H9 (cell line): ENCODE results near the gene ESRP2. TPM values are rescaled to one million over a fixed set of nuclear protein-coding genes. Genes with fewer than 3 reads are reported as not detected.

Source experiments
- DNase-seq: peaks from one replicate; pipeline ENCODE4 v3.0.0-alpha.2; 2017
- H2AFZ ChIP-seq: one replicate; pipeline ENCODE4 v1.6.1; 2013; ENCODE audit warnings: mild to moderate bottlenecking, low read length, control low read depth, moderate library complexity
- H2AK5ac ChIP-seq: 2 replicates; pipeline ENCODE4 v1.6.1; 2013; ENCODE audit warnings: low read length, control low read depth, mixed read lengths; ENCODE audit not compliant: insufficient read length
- H2BK120ac ChIP-seq: one replicate; pipeline ENCODE4 v1.6.1; 2013; ENCODE audit warnings: low read depth, mild to moderate bottlenecking, low read length, control low read depth, inconsistent platforms; ENCODE audit not compliant: poor library complexity, severe bottlenecking
- H2BK12ac ChIP-seq: 2 replicates; pipeline ENCODE4 v1.6.1; 2013; ENCODE audit warnings: low read length, control low read depth, mixed read lengths, low read depth; ENCODE audit not compliant: insufficient read length
- H2BK15ac ChIP-seq: 2 replicates; pipeline ENCODE4 v1.6.1; 2013; ENCODE audit warnings: low read depth, low read length, control low read depth
- H2BK20ac ChIP-seq: one replicate; pipeline ENCODE4 v1.6.1; 2013; ENCODE audit warnings: low read depth, mild to moderate bottlenecking, low read length, control low read depth, inconsistent platforms; ENCODE audit not compliant: poor library complexity, severe bottlenecking
- H2BK5ac ChIP-seq: 2 replicates; pipeline ENCODE4 v1.6.1; 2013; ENCODE audit warnings: low read length, control low read depth, mixed read lengths; ENCODE audit not compliant: insufficient read length
- H3K14ac ChIP-seq: 2 replicates; pipeline ENCODE4 v1.6.1; 2013; ENCODE audit warnings: low read length, control low read depth; ENCODE audit not compliant: insufficient read depth
- H3K18ac ChIP-seq: 2 replicates; pipeline ENCODE4 v1.6.1; 2013; ENCODE audit warnings: low read depth, mild to moderate bottlenecking, mixed read lengths, low read length, control low read depth; ENCODE audit not compliant: insufficient read length
- H3K23ac ChIP-seq: 2 replicates; pipeline ENCODE4 v1.6.1; 2013; ENCODE audit warnings: low read length, control low read depth, mixed read lengths, low read depth; ENCODE audit not compliant: insufficient read length
- H3K23me2 ChIP-seq: 2 replicates; pipeline ENCODE4 v1.6.1; 2013; ENCODE audit warnings: low read depth, mild to moderate bottlenecking, mixed read lengths, low read length, control low read depth; ENCODE audit not compliant: insufficient read length, poor library complexity, severe bottlenecking
- H3K27ac ChIP-seq: 2 replicates; pipeline ENCODE4 v1.5.1; 2013; ENCODE audit warnings: low read length, control low read depth, mixed read lengths, low read depth; ENCODE audit not compliant: insufficient read length
- H3K27me3 ChIP-seq: 2 replicates; pipeline ENCODE4 v1.6.1; 2013; ENCODE audit warnings: low read length, control low read depth, inconsistent platforms; ENCODE audit not compliant: insufficient read depth
- H3K4ac ChIP-seq: 2 replicates; pipeline ENCODE4 v1.6.1; 2013; ENCODE audit warnings: low read depth, mild to moderate bottlenecking, control low read depth, inconsistent platforms, low read length, moderate library complexity
- H3K4me1 ChIP-seq: 2 replicates; pipeline ENCODE4 v1.6.1; 2013; ENCODE audit warnings: low read length, control low read depth, inconsistent platforms; ENCODE audit not compliant: insufficient read depth
- H3K4me2 ChIP-seq: 2 replicates; pipeline ENCODE4 v1.6.1; 2013; ENCODE audit warnings: low read length, control low read depth, mixed read lengths; ENCODE audit not compliant: insufficient read length, insufficient read depth
- H3K56ac ChIP-seq: 2 replicates; pipeline ENCODE4 v1.6.1; 2013; ENCODE audit warnings: low read depth, mild to moderate bottlenecking, mixed read lengths, low read length, control low read depth; ENCODE audit not compliant: insufficient read length
- H3K79me1 ChIP-seq: 2 replicates; pipeline ENCODE4 v1.6.1; 2013; ENCODE audit warnings: low read depth, mild to moderate bottlenecking, moderate library complexity, low read length, control low read depth, inconsistent platforms; ENCODE audit not compliant: insufficient read depth, poor library complexity, severe bottlenecking
- H3K79me2 ChIP-seq: 2 replicates; pipeline ENCODE4 v1.6.1; 2013; ENCODE audit warnings: low read length, control low read depth, inconsistent platforms; ENCODE audit not compliant: insufficient read depth
- H3K9ac ChIP-seq: 2 replicates; pipeline ENCODE4 v1.6.1; 2013; ENCODE audit warnings: low read length, control low read depth, mixed read lengths; ENCODE audit not compliant: insufficient read length; ENCODE audit errors: extremely low read depth
- H3K9me3 ChIP-seq: one replicate; pipeline ENCODE4 v1.6.1; 2013; ENCODE audit warnings: low read depth, low read length, inconsistent platforms; ENCODE audit not compliant: control insufficient read depth
- H3T11ph ChIP-seq: one replicate; pipeline ENCODE4 v1.6.1; 2013; ENCODE audit warnings: mild to moderate bottlenecking, low read length, control low read depth, inconsistent platforms
- H4K20me1 ChIP-seq: one replicate; pipeline ENCODE4 v1.6.1; 2013; ENCODE audit not compliant: control insufficient read depth, insufficient read length, insufficient read depth
- H4K5ac ChIP-seq: 2 replicates; pipeline ENCODE4 v1.6.1; 2013; ENCODE audit warnings: low read depth, mild to moderate bottlenecking, mixed read lengths, low read length, control low read depth; ENCODE audit not compliant: insufficient read length
- H4K8ac ChIP-seq: replicated peaks from 2 replicates; pipeline ENCODE4 v1.6.1; 2013; ENCODE audit warnings: low read length, control low read depth, mixed read lengths, low read depth; ENCODE audit not compliant: insufficient read length
- H4K91ac ChIP-seq: 2 replicates; pipeline ENCODE4 v1.6.1; 2013; ENCODE audit warnings: low read depth, mild to moderate bottlenecking, moderate library complexity, mixed read lengths, low read length, control low read depth; ENCODE audit not compliant: insufficient read length
- H3K27ac Mint-ChIP-seq, 3 experiments: 2 replicates in 2 of 3; 3 replicates in 1 of 3; pipeline ENCODE4 v1.8.0; 2020 to 2021; ENCODE audit warnings: mixed read lengths in 3 of 3, mild to moderate bottlenecking in 1 of 3, moderate library complexity in 1 of 3
- H3K27me3 Mint-ChIP-seq: 2 replicates; pipeline ENCODE4 v1.8.0; 2021; ENCODE audit warnings: low read depth, mild to moderate bottlenecking, moderate library complexity, mixed read lengths
- H3K36me3 Mint-ChIP-seq, 3 experiments: 2 replicates in 2 of 3; 3 replicates in 1 of 3; pipeline ENCODE4 v1.8.0; 2020 to 2021; ENCODE audit warnings: low read depth in 3 of 3, mixed read lengths in 3 of 3; ENCODE audit not compliant: insufficient read depth in 1 of 3
- H3K4me1 Mint-ChIP-seq, 2 experiments: 2 replicates each; pipeline ENCODE4 v1.8.0; 2020; ENCODE audit warnings: mixed read lengths in 2 of 2
- H3K4me3 Mint-ChIP-seq, 2 experiments: 2 replicates in 1 of 2; 3 replicates in 1 of 2; pipeline ENCODE4 v1.8.0; 2020 to 2021; ENCODE audit warnings: mild to moderate bottlenecking in 2 of 2, mixed read lengths in 2 of 2, moderate library complexity in 1 of 2
- H3K9me3 Mint-ChIP-seq, 2 experiments: 2 replicates in 1 of 2; 3 replicates in 1 of 2; pipeline ENCODE4 v1.8.0; 2020; ENCODE audit warnings: mild to moderate bottlenecking in 2 of 2, mixed read lengths in 2 of 2, moderate library complexity in 1 of 2
- CTCF ChIP-seq: fragments of 200-600 bp; sonication (generic); conservative IDR thresholded peaks from 3 replicates; pipeline ENCODE4 v1.8.0; 2021; ENCODE audit warnings: antibody characterized with exemption, mild to moderate bottlenecking
- WGBS: extraction: QIAGEN DNeasy Blood & Tissue Kit; methylation state at CpG from one replicate; pipeline ENCODE4 v1.1.7; 2013; ENCODE audit warnings: missing lambda C conversion rate, low lambda C conversion rate, mixed read lengths; ENCODE audit not compliant: insufficient read length; ENCODE audit errors: extremely low coverage; 5-methylcytosine and 5-hydroxymethylcytosine counted together
- total RNA-seq: library from RNA; stranded (reverse); gene quantifications from 2 replicates; pipeline ENCODE4 v1.2.1, GENCODE V29; 2021

ESRP2 gene
- total RNA-seq, 1 experiment from 2014 or later = 59.5 TPM

GRCh38 chr16:68190736-68191510, 45.0 kb downstream of the ESRP2 start:
- Histone ChIP-seq H2AK5ac (no peak overlapping the region), H3K14ac (no peak overlapping the region), H4K8ac (no peak overlapping the region), H3K27ac (no peak overlapping the region), H2BK20ac (no peak overlapping the region), H3K18ac (no peak overlapping the region), H2BK5ac (no peak overlapping the region), H3K9ac (no peak overlapping the region), H3K4ac (no peak overlapping the region), H3K79me2 (no peaks in the 10 kb centered on the region), H3K27me3 (no peaks in the 10 kb centered on the region), H4K20me1 (no peaks in the 10 kb centered on the region), H3T11ph (no peak overlapping the region), H2BK120ac (no peak overlapping the region), H3K4me2 (no peak overlapping the region), H2BK12ac (no peak overlapping the region), H4K91ac (no peak overlapping the region), H3K79me1 (no peaks in the 10 kb centered on the region), H3K56ac (no peak overlapping the region), H3K23ac (no peak overlapping the region), H3K9me3 (no peaks in the 10 kb centered on the region), H2AFZ (no peak overlapping the region), H4K5ac (no peak overlapping the region), H3K4me1 (no peaks in the 10 kb centered on the region), H2BK15ac (no peak overlapping the region), H3K23me2 (no peaks in the 10 kb centered on the region)
- DNase-seq = no peak
- Mint-ChIP-seq H3K27ac (no peak overlapping the region; a peak in 1 of 7 replicates), H3K36me3 (peaks cover 25 to 35% (median 28%) of the 10 kb centered on the region in 3 experiments), H3K4me3 (no peak overlapping the region), H3K27me3 (no peaks in the 10 kb centered on the region), H3K4me1 (no peaks in the 10 kb centered on the region), H3K9me3 (peaks cover 2 to 4% of the 10 kb centered on the region in 2 experiments; a peak in 2 of 5 replicates)
- no peak for TF ChIP-seq CTCF
- WGBS = no CpG with 5 or more reads among the region's 2 CpGs
